Suprapubic skin (tissue), 4 donors: ENCODE results near the gene RNASEL.

Source experiments
- CTCF ChIP-seq, 2 donors: fragments of 200-600 bp in 1 of 2; fragments of 450-650 bp in 1 of 2; sonication (generic) in 1 of 2; IDR thresholded peaks; one replicate each; pipeline ENCODE4 v1.5.1; 2016 to 2019; ENCODE audit warnings: antibody characterized with exemption in 2 of 2, mild to moderate bottlenecking in 1 of 2, moderate library complexity in 1 of 2
- POLR2A ChIP-seq, 2 donors: fragments of 450-650 bp; IDR thresholded peaks; one replicate each; pipeline ENCODE4 v1.6.1; 2017; ENCODE audit warnings: antibody characterized with exemption in 2 of 2, mild to moderate bottlenecking in 2 of 2, moderate library complexity in 2 of 2
- POLR2AphosphoS5 ChIP-seq, 3 donors: sonication (generic); formaldehyde crosslinking; IDR thresholded peaks; one replicate each; pipeline ENCODE4 v1.6.1; 2017; ENCODE audit warnings: antibody characterized with exemption in 3 of 3

- TF ChIP-seq POLR2AphosphoS5 (IDR thresholded peaks at IDR 0.05): no peak
- TF ChIP-seq CTCF (IDR thresholded peaks at IDR 0.05): no peak
- TF ChIP-seq POLR2A (IDR thresholded peaks at IDR 0.05): no peak
Observed at GRCh38 chr1:182560392-182560984, 28.6 kb downstream of the RNASEL start.
